IPS-15b (cell line): ENCODE results near the gene PDGFC.

Experiments
- H3K27me3 ChIP-seq: one replicate; pipeline ENCODE4 v1.6.1; 2013; ENCODE audit warnings: low read length; ENCODE audit not compliant: control insufficient read depth, insufficient read depth
- H3K36me3 ChIP-seq: one replicate; pipeline ENCODE4 v1.6.1; 2013; ENCODE audit warnings: low read length; ENCODE audit not compliant: control insufficient read depth, insufficient read depth
- H3K4me1 ChIP-seq: one replicate; pipeline ENCODE4 v1.6.1; 2013; ENCODE audit warnings: mild to moderate bottlenecking, low read length; ENCODE audit not compliant: control insufficient read depth, insufficient read depth
- H3K4me3 ChIP-seq: one replicate; pipeline ENCODE4 v1.5.1; 2013; ENCODE audit warnings: low read depth, low read length
- H3K9ac ChIP-seq: one replicate; pipeline ENCODE4 v1.6.1; 2013; ENCODE audit warnings: low read depth, mild to moderate bottlenecking, low read length
- H3K9me3 ChIP-seq: one replicate; pipeline ENCODE4 v1.6.1; 2013; ENCODE audit warnings: mild to moderate bottlenecking, low read length; ENCODE audit not compliant: control insufficient read depth, insufficient read depth

The PDGFC gene

GRCh38 chr4:156929386-156930105 is 42.1 kb downstream of the PDGFC start:
- Histone ChIP-seq H3K9me3 (no peaks in the 10 kb centered on the region), H3K27me3 (no peaks in the 10 kb centered on the region), H3K4me3 (no peak overlapping the region), H3K4me1 (no peaks in the 10 kb centered on the region), H3K9ac (no peak overlapping the region), H3K36me3 (no peaks in the 10 kb centered on the region)

GRCh38 chr4:156924774-156925315 is 46.8 kb downstream of the PDGFC start:
- Histone ChIP-seq H3K36me3 (no peaks in the 10 kb centered on the region), H3K4me1 (no peaks in the 10 kb centered on the region), H3K4me3 (no peak overlapping the region), H3K9ac (no peak overlapping the region), H3K9me3 (no peaks in the 10 kb centered on the region), H3K27me3 (no peaks in the 10 kb centered on the region)

- no peaks in the 10 kb centered on the region for H3K9me3 ChIP-seq
- H3K36me3 ChIP-seq, result no peaks in the 10 kb centered on the region
- H3K4me1 ChIP-seq, result no peaks in the 10 kb centered on the region
- no peak overlapping the region for H3K4me3 ChIP-seq
- no peak overlapping the region for H3K9ac ChIP-seq
- no peaks in the 10 kb centered on the region for H3K27me3 ChIP-seq
Observed at GRCh38 chr4:156923525-156923924, 48.1 kb downstream of the PDGFC start.

- no peaks in the 10 kb centered on the region for H3K36me3 ChIP-seq
- no peaks in the 10 kb centered on the region for H3K9me3 ChIP-seq
- no peaks in the 10 kb centered on the region for H3K4me1 ChIP-seq
- no peak overlapping the region for H3K9ac ChIP-seq
- H3K27me3 ChIP-seq, result no peaks in the 10 kb centered on the region
- H3K4me3 ChIP-seq, result no peak overlapping the region
Observed at GRCh38 chr4:156915221-156915620, 56.4 kb downstream of the PDGFC start.

- H3K27me3 ChIP-seq, result no peaks in the 10 kb centered on the region
- H3K4me1 ChIP-seq, result no peaks in the 10 kb centered on the region
- H3K4me3 ChIP-seq, result no peak overlapping the region
- H3K36me3 ChIP-seq, result no peaks in the 10 kb centered on the region
- H3K9ac ChIP-seq, result no peak overlapping the region
- H3K9me3 ChIP-seq, result no peaks in the 10 kb centered on the region
Observed at GRCh38 chr4:156913234-156913633, 58.4 kb downstream of the PDGFC start.

GRCh38 chr4:156909010-156909409 is 62.6 kb downstream of the PDGFC start:
- Histone ChIP-seq H3K9ac (no peak overlapping the region), H3K36me3 (no peaks in the 10 kb centered on the region), H3K4me1 (no peaks in the 10 kb centered on the region), H3K4me3 (no peak overlapping the region), H3K9me3 (no peaks in the 10 kb centered on the region), H3K27me3 (no peaks in the 10 kb centered on the region)

GRCh38 chr4:156906325-156906724 is 65.3 kb downstream of the PDGFC start:
- Histone ChIP-seq H3K4me1 (no peaks in the 10 kb centered on the region), H3K27me3 (no peaks in the 10 kb centered on the region), H3K9me3 (no peaks in the 10 kb centered on the region), H3K4me3 (no peak overlapping the region), H3K36me3 (no peaks in the 10 kb centered on the region), H3K9ac (no peak overlapping the region)

GRCh38 chr4:156901871-156902270 is 69.7 kb downstream of the PDGFC start:
- Histone ChIP-seq H3K9ac (no peak overlapping the region), H3K27me3 (no peaks in the 10 kb centered on the region), H3K36me3 (no peaks in the 10 kb centered on the region), H3K4me1 (no peaks in the 10 kb centered on the region), H3K9me3 (no peaks in the 10 kb centered on the region), H3K4me3 (no peak overlapping the region)

- Histone ChIP-seq H3K27me3 (no peaks in the 10 kb centered on the region), H3K4me1 (no peaks in the 10 kb centered on the region), H3K9me3 (no peaks in the 10 kb centered on the region), H3K9ac (no peak overlapping the region), H3K36me3 (no peaks in the 10 kb centered on the region), H3K4me3 (no peak overlapping the region)
Observed at GRCh38 chr4:156898373-156899117, 73.1 kb downstream of the PDGFC start.

GRCh38 chr4:156896527-156896926 is 75.1 kb downstream of the PDGFC start:
- H3K9ac ChIP-seq, result no peak overlapping the region
- no peaks in the 10 kb centered on the region for H3K9me3 ChIP-seq
- no peaks in the 10 kb centered on the region for H3K4me1 ChIP-seq
- no peaks in the 10 kb centered on the region for H3K27me3 ChIP-seq
- H3K4me3 ChIP-seq, result no peak overlapping the region
- no peaks in the 10 kb centered on the region for H3K36me3 ChIP-seq

- Histone ChIP-seq H3K9ac (no peak overlapping the region), H3K36me3 (no peaks in the 10 kb centered on the region), H3K4me1 (no peaks in the 10 kb centered on the region), H3K9me3 (no peaks in the 10 kb centered on the region), H3K4me3 (no peak overlapping the region), H3K27me3 (no peaks in the 10 kb centered on the region)
Observed at GRCh38 chr4:156894234-156894633, 77.4 kb downstream of the PDGFC start.

- no peaks in the 10 kb centered on the region for H3K4me1 ChIP-seq
- no peaks in the 10 kb centered on the region for H3K27me3 ChIP-seq
- H3K4me3 ChIP-seq, result no peak overlapping the region
- no peaks in the 10 kb centered on the region for H3K9me3 ChIP-seq
- no peak overlapping the region for H3K9ac ChIP-seq
- H3K36me3 ChIP-seq, result no peaks in the 10 kb centered on the region
Observed at GRCh38 chr4:156892805-156893204, 78.8 kb downstream of the PDGFC start.
